Left lung (tissue), 10 donors: ENCODE results near the gene TMEM54. TPM values are rescaled to one million over a fixed set of nuclear protein-coding genes. Genes with fewer than 3 reads are reported as not detected.

Experiments
- ATAC-seq: fragments of 200-7000 bp; cut with Tn5 transposase; one replicate; pipeline ENCODE4 v1.9.1; 2020; ENCODE audit warnings: moderate library complexity
- DNase-seq, 4 donors: peaks; one replicate each; pipeline ENCODE4 v3.0.0-alpha.2; 2013 to 2020
- H3K27ac ChIP-seq, 2 donors: fragments of 200-600 bp; sonication (generic) in 1 of 2; one replicate each; pipeline versions ENCODE4 v1.5.0 to v1.8.0; 2020 to 2021
- H3K27me3 ChIP-seq, 2 donors: fragments of 200-600 bp; sonication (generic) in 1 of 2; one replicate each; pipeline versions ENCODE4 v1.5.0 to v1.8.0; 2020 to 2021
- H3K36me3 ChIP-seq, 2 donors: fragments of 200-600 bp; sonication (generic) in 1 of 2; one replicate each; pipeline versions ENCODE4 v1.5.0 to v1.8.0; 2020 to 2021
- H3K4me1 ChIP-seq, 2 donors: fragments of 200-600 bp; one replicate each; pipeline ENCODE4 v1.8.0; 2021
- H3K4me3 ChIP-seq, 2 donors: fragments of 200-600 bp; sonication (generic) in 1 of 2; one replicate each; pipeline versions ENCODE4 v1.5.0 to v1.8.0; 2020 to 2021; ENCODE audit warnings: mild to moderate bottlenecking in 1 of 2
- H3K9me3 ChIP-seq, 2 donors: fragments of 200-600 bp; sonication (generic) in 1 of 2; one replicate each; pipeline versions ENCODE4 v1.5.0 to v1.8.0; 2020 to 2021
- intact Hi-C, 2 donors: fragments of 100-400 bp; cut with DNase I; formaldehyde crosslinking; loops; one replicate each; pipeline versions ENCODE4 v1.11.2 to v1.14.2; 2022
- polyA plus RNA-seq, 6 donors: library from polyadenylated mRNA; unstranded; fragments of 120-200 nt; gene quantifications; one replicate each; pipeline ENCODE4 v1.2.1, GENCODE V29; 2013; ENCODE audit not compliant: insufficient read length in 6 of 6
- total RNA-seq, 2 donors: library from RNA; stranded (reverse); fragmentation: NEBNext Ultra II Directional; extraction: Animal tissue kit (Norgen Biotek cat#: 25700); gene quantifications; one replicate each; pipeline ENCODE4 v1.2.1, GENCODE V29; 2021
- TF ChIP-seq, protein P1 (sequence below), 2 donors: fragments of 200-600 bp; sonication (generic) in 1 of 2; IDR thresholded peaks; one replicate each; pipeline versions ENCODE4 v1.5.0 to v1.8.0; 2021; ENCODE audit warnings: antibody characterized with exemption in 2 of 2
- donor health status: DM: no; HTN: yes; CAD: no.
- donor health status: DM: no; HTN: no; CAD: no.

Gene TMEM54
- total and polyA plus RNA-seq, 8 donors: 22.4 to 87.0 (median 23.1) TPM

DNA sequence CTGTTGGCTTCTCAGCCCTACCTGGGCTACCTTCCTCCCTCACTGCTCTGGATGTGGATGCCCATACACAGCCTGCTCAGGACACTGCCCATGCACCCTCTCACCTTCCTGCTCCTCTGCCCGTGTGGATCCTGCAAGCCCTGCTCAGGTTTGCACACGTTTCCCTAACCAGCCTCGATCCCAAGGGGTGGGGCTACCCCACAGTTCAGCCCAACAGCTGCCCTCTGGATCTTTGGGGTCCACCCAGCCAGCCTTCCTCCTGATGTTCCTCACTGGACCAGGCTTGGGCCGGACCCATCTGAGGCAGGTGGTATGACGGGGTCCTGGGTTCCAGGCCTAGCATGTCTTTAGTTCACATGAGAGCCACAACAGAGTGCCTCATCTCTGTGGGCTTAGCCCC lies 4.7 kb downstream of the TMEM54 start:
- intact Hi-C loops: no loop called here
- Histone ChIP-seq H3K36me3 (no peaks in the 10 kb centered on the region), H3K27me3 (peaks cover 17 to 79% of the 10 kb centered on the region in 2 donors), H3K4me3 (no peak overlapping the region), H3K9me3 (no peaks in the 10 kb centered on the region), H3K4me1 (peaks cover 7 to 24% of the 10 kb centered on the region in 2 donors), H3K27ac (no peak overlapping the region)
- TF ChIP-seq, protein P1, sequence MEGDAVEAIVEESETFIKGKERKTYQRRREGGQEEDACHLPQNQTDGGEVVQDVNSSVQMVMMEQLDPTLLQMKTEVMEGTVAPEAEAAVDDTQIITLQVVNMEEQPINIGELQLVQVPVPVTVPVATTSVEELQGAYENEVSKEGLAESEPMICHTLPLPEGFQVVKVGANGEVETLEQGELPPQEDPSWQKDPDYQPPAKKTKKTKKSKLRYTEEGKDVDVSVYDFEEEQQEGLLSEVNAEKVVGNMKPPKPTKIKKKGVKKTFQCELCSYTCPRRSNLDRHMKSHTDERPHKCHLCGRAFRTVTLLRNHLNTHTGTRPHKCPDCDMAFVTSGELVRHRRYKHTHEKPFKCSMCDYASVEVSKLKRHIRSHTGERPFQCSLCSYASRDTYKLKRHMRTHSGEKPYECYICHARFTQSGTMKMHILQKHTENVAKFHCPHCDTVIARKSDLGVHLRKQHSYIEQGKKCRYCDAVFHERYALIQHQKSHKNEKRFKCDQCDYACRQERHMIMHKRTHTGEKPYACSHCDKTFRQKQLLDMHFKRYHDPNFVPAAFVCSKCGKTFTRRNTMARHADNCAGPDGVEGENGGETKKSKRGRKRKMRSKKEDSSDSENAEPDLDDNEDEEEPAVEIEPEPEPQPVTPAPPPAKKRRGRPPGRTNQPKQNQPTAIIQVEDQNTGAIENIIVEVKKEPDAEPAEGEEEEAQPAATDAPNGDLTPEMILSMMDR (IDR thresholded peaks at IDR 0.05): no peak
- DNase-seq (peak in 1 of 4 donors; percentile 52), ATAC-seq (no peak)

DNA sequence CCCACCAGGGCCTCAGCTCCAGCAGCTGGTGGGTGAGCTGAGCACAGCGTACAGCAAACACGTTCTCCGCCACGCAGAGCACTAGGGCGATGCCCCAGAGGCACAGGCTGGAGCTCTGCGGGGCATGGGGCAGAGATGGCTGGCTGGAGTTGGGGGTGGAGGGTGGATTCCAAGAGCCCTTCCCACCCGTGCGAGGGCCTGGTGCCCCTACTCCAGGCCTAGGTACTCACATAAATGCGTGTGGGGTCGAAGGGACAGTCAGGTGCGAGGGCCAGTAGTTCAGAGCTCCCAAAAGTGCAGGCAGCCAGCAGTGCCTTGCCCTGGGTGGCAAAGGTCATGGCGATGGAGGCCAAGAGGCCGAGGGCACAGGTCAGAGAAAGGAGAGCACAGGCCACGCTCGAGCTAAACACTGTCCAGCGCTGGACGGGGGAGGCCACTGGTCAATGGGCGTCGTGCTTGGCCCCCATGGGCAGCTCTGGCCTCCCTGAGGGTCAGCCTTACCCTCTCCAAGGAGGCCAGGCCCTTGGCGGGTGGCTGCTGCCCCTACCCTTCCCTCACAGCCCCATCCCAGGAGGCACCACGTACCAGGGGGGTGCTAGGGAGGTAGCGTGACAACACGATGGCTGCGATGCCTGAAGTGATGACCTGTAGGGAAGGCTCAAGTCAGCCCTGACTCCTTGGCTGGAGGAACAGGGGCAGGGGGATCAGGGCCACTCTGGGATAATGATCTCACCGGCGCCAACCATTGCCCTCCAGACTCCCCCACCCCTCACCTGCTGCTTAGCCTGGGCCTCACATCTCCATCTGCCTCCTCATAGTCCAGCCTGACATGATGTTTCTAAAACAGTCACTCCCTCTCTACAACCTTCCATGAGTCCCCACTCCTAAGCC lies 5.6 kb downstream of the TMEM54 start:
- no peak overlapping the region for H3K4me3 ChIP-seq
- peak in 1 of 4 donors; percentile 63 for DNase-seq
- no peaks in the 10 kb centered on the region for H3K9me3 ChIP-seq
- H3K27ac ChIP-seq: no peak overlapping the region
- intact Hi-C loops: no loop called here
- peaks cover 18 to 80% of the 10 kb centered on the region in 2 donors for H3K27me3 ChIP-seq
- TF ChIP-seq, protein P1 (IDR thresholded peaks at IDR 0.05): no peak
- H3K4me1 ChIP-seq: peaks cover 3 to 19% of the 10 kb centered on the region in 2 donors
- no peak for ATAC-seq
- no peaks in the 10 kb centered on the region for H3K36me3 ChIP-seq

- Histone ChIP-seq H3K27me3 (peaks cover 17 to 77% of the 10 kb centered on the region in 2 donors), H3K4me1 (peaks cover 0 to 13% of the 10 kb centered on the region in 2 donors), H3K36me3 (no peaks in the 10 kb centered on the region), H3K4me3 (no peak overlapping the region), H3K27ac (no peak overlapping the region), H3K9me3 (no peaks in the 10 kb centered on the region)
- no peak for ATAC-seq
- intact Hi-C loops: no loop called here
- no peak for DNase-seq
- TF ChIP-seq, protein P1 (IDR thresholded peaks at IDR 0.05): no peak
Measured at GRCh38 chr1:32894681-32895080, 6.5 kb downstream of the TMEM54 start.

DNA sequence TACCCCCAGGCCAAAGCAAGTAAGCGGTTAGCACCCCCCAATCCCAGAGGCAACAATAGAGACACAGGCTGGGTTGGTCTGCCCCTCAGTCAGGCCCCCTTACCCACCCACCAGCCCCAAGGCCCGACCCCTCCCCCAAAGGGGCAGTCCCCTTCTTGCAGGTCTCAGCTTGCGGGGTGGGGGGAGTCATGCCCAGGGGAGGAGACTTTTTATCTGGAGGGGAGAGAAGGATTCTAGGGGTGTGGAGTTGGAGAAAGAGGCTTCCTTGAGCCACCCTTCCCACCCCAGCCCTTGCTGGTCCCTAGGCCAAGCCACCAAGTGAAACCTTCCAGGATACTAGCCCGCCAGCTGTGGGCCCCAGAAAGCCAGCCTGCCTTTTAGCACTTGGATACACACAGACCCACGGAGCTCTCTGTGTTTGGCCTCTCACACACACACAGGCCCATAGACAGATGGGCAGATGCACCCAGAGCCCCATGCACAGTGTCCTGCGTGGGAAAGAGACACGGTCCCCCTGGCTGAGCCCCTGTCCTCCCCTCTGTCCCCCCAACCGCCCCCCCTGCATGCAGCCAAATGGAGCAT lies 7.1 kb downstream of the TMEM54 start:
- Histone ChIP-seq H3K9me3 (no peaks in the 10 kb centered on the region), H3K27ac (no peak overlapping the region), H3K4me1 (peaks cover 0 to 13% of the 10 kb centered on the region in 2 donors), H3K27me3 (peaks cover 17 to 77% of the 10 kb centered on the region in 2 donors), H3K4me3 (no peak overlapping the region), H3K36me3 (no peaks in the 10 kb centered on the region)
- DNase-seq (no peak), ATAC-seq (no peak)
- TF ChIP-seq, protein P1 (IDR thresholded peaks at IDR 0.05): no peak
- intact Hi-C loops: no loop called here
